ENCODE measurements around the gene MGRN1. TPM values are rescaled to one million over a fixed set of nuclear protein-coding genes. Genes with fewer than 3 reads are reported as not detected.

MGRN1 gene
- polyA plus RNA-seq, 4 donors, result 21.1 to 52.1 (median 25.6) TPM

DNA sequence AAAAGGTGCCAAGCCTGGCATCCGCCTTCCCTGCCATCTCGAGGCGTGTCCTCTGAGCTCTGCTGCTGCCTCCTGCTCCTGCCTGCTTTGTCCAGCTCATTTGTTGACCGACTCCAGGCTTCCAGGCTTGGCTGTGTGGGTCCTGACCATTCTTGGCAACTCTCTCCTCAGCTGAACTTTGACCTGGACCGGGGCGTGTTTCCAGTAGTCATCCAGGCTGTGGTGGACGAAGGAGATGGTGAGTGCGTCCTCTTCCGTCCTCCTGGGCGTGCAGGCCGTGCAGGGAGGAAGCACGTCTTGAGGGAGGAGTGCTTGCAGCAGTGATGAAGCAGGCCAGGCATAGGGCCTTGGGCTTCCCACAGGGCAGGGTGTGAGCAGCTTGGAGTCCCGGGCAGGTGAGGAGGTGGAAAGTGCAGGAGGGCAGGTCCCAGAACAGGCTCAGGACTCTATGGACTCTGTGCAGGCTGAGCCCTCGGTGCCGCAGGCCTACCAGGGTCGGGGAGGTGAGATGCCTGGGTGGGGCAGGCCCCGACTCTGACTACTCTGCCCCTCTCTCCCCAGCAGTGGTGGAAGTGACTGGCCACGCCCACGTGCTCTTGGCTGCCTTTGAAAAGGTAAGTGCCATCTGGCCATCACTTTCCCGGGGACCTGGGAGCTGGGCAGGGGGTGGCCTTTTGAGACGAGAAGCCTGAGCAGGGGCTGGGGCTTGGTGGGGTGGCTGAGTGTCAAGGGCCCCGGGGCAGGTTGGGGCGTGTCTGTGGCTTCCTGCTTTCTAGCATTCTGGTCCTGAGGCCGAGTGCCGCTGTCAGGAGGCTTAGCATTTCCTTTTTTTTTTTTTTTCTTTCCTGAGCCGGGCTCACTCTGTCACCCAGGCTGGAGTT is 40.2 kb downstream of the MGRN1 start:
- H3K27me3 ChIP-seq (ENCODE audit: control insufficient read depth in 3 of 3, insufficient read depth in 3 of 3, low read length in 3 of 3), result no peaks in the 10 kb centered on the region
- no peaks in the 10 kb centered on the region for H3K9me3 ChIP-seq (ENCODE audit: control insufficient read depth in 2 of 2, insufficient read depth in 1 of 2, low read depth in 1 of 2, low read length in 1 of 2)
- FAIRE-seq (no peak), DNase-seq (peak; percentile 65 to 94)
- peak overlapping the region; percentile 82 to 92 (median 91) for H3K27ac ChIP-seq (ENCODE audit: low read depth in 1 of 3, low read length in 2 of 3)
- 12 to 36% (median 21%) methylated on average over 25 to 26 of the region's 26 CpGs for WGBS, 3 donors
- H3K4me1 ChIP-seq (ENCODE audit: control insufficient read depth in 3 of 3, insufficient read depth in 2 of 3, low read depth in 1 of 3, low read length in 2 of 3), result peaks cover 9 to 66% (median 12%) of the 10 kb centered on the region in 3 donors
- H3K4me3 ChIP-seq (ENCODE audit: low read depth in 1 of 3, low read length in 3 of 3), result no peak overlapping the region
- peaks cover 11 to 98% (median 14%) of the 10 kb centered on the region in 3 donors for H3K36me3 ChIP-seq (ENCODE audit: control insufficient read depth in 3 of 3, insufficient read depth in 2 of 3, low read depth in 1 of 3, low read length in 3 of 3)

DNA sequence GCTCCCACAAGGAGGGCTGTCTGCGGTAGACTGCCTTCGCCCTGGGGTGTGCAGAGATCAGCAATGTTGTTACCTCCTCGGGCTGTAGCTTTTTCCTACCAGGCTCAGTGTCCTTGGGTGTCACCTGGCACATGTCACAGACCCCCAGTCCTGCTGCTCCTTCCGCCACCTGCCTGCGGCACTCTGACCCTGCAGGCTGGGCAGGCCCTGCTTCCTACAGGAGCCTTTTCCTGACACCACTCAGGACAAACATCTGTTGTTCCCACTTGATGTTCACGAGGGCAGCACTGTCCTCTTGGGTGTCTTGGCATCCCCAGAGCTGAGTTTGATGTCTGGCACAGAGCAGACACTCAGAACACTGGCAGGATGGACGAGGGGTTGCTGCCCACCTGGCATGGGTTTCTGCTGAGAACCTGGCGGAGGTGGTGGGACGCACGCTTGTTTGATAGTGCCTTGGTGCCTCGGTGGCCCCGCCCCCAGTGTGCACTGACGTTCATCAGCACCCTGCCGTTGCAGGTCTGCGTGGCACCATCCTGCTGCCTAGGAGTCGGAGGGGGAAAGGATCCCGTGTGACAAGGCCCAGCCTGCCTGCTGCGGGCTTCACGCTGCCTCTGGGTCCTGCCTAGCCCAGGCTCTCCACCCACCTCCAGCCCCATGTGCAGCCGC is 42.0 kb downstream of the MGRN1 start:
- Histone ChIP-seq H3K27ac (ENCODE audit: low read depth in 1 of 3, low read length in 2 of 3) (no peak overlapping the region), H3K36me3 (ENCODE audit: control insufficient read depth in 3 of 3, insufficient read depth in 2 of 3, low read depth in 1 of 3, low read length in 3 of 3) (peaks cover 9 to 98% (median 18%) of the 10 kb centered on the region in 3 donors)

GRCh38 chr16:4667203-4667963 is 42.8 kb downstream of the MGRN1 start:
- Histone ChIP-seq H3K36me3 (ENCODE audit: control insufficient read depth in 3 of 3, insufficient read depth in 2 of 3, low read depth in 1 of 3, low read length in 3 of 3) (peaks cover 10 to 97% (median 20%) of the 10 kb centered on the region in 3 donors), H3K27me3 (ENCODE audit: control insufficient read depth in 3 of 3, insufficient read depth in 3 of 3, low read length in 3 of 3) (no peaks in the 10 kb centered on the region), H3K27ac (ENCODE audit: low read depth in 1 of 3, low read length in 2 of 3) (no peak overlapping the region), H3K4me1 (ENCODE audit: control insufficient read depth in 3 of 3, insufficient read depth in 2 of 3, low read depth in 1 of 3, low read length in 2 of 3) (peaks cover 9 to 44% (median 12%) of the 10 kb centered on the region in 3 donors), H3K4me3 (ENCODE audit: low read depth in 1 of 3, low read length in 3 of 3) (no peak overlapping the region), H3K9me3 (ENCODE audit: control insufficient read depth in 2 of 2, insufficient read depth in 1 of 2, low read depth in 1 of 2, low read length in 1 of 2) (no peaks in the 10 kb centered on the region)
- DNase-seq, result no peak
- WGBS, 3 donors, result 91 to 93% (median 93%) methylated on average over 20 of the region's 20 CpGs
- no peak for FAIRE-seq

More for the DNA sequence above, 42.0 kb downstream of the MGRN1 start:
- no peak overlapping the region for H3K4me3 ChIP-seq (ENCODE audit: low read depth in 1 of 3, low read length in 3 of 3)
- FAIRE-seq, result no peak
- peaks cover 9 to 50% (median 12%) of the 10 kb centered on the region in 3 donors for H3K4me1 ChIP-seq (ENCODE audit: control insufficient read depth in 3 of 3, insufficient read depth in 2 of 3, low read depth in 1 of 3, low read length in 2 of 3)
- WGBS, 3 donors, result 87 to 92% (median 92%) methylated on average over 20 of the region's 20 CpGs
- no peaks in the 10 kb centered on the region for H3K9me3 ChIP-seq (ENCODE audit: control insufficient read depth in 2 of 2, insufficient read depth in 1 of 2, low read depth in 1 of 2, low read length in 1 of 2)
- DNase-seq, result no peak
- no peaks in the 10 kb centered on the region for H3K27me3 ChIP-seq (ENCODE audit: control insufficient read depth in 3 of 3, insufficient read depth in 3 of 3, low read length in 3 of 3)

GRCh38 chr16:4668313-4668960 is 43.8 kb downstream of the MGRN1 start:
- H3K27ac ChIP-seq (ENCODE audit: low read depth in 1 of 3, low read length in 2 of 3), result no peak overlapping the region
- DNase-seq, result no peak
- H3K27me3 ChIP-seq (ENCODE audit: control insufficient read depth in 3 of 3, insufficient read depth in 3 of 3, low read length in 3 of 3), result no peaks in the 10 kb centered on the region
- FAIRE-seq, result no peak
- peaks cover 11 to 98% (median 22%) of the 10 kb centered on the region in 3 donors for H3K36me3 ChIP-seq (ENCODE audit: control insufficient read depth in 3 of 3, insufficient read depth in 2 of 3, low read depth in 1 of 3, low read length in 3 of 3)
- H3K9me3 ChIP-seq (ENCODE audit: control insufficient read depth in 2 of 2, insufficient read depth in 1 of 2, low read depth in 1 of 2, low read length in 1 of 2), result no peaks in the 10 kb centered on the region
- no peak overlapping the region for H3K4me3 ChIP-seq (ENCODE audit: low read depth in 1 of 3, low read length in 3 of 3)
- peaks cover 8 to 34% (median 12%) of the 10 kb centered on the region in 3 donors for H3K4me1 ChIP-seq (ENCODE audit: control insufficient read depth in 3 of 3, insufficient read depth in 2 of 3, low read depth in 1 of 3, low read length in 2 of 3)
- WGBS, 3 donors, result 95 to 98% (median 96%) methylated on average over 10 of the region's 10 CpGs

- DNase-seq (no peak), FAIRE-seq (no peak)
Measured at GRCh38 chr16:4673387-4674046, 48.9 kb downstream of the MGRN1 start.

DNA sequence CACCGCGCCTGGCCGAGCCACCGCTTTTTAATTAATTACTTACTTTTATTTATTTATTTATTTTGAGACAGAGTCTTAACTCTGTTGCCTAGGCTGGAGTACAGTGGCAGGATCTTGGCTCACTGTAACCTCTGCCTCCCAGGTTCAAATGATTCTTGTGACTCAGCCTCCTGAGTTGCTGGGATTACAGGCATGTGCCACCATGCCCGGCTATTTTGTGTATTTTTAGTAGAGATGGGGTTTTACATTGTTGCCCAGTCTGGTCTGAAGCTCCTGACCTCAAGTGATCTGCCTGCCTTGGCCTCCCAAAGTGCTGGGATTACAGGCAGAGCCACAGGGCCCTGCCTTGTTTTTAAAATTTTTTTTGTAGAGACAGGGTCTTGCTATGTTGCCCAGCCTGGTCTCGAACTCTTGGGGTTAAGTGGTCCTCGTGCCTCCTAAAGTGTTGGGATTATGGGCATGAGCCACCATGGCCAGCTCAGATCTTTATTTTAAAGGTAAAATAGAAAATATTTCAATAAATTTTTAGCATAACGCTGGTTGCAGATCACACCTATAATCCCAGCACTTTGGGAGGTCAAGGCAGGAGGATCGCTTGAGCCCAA is 50.4 kb downstream of the MGRN1 start:
- no peak overlapping the region for H3K4me3 ChIP-seq (ENCODE audit: low read depth in 1 of 3, low read length in 3 of 3)
- no peaks in the 10 kb centered on the region for H3K9me3 ChIP-seq (ENCODE audit: control insufficient read depth in 2 of 2, insufficient read depth in 1 of 2, low read depth in 1 of 2, low read length in 1 of 2)
- 97 to 98% (median 98%) methylated on average over 9 of the region's 9 CpGs for WGBS, 3 donors
- H3K27ac ChIP-seq (ENCODE audit: low read depth in 1 of 3, low read length in 2 of 3), result no peak overlapping the region
- no peaks in the 10 kb centered on the region for H3K27me3 ChIP-seq (ENCODE audit: control insufficient read depth in 3 of 3, insufficient read depth in 3 of 3, low read length in 3 of 3)
- FAIRE-seq, result no peak
- peaks cover 2 to 95% (median 12%) of the 10 kb centered on the region in 3 donors for H3K36me3 ChIP-seq (ENCODE audit: control insufficient read depth in 3 of 3, insufficient read depth in 2 of 3, low read depth in 1 of 3, low read length in 3 of 3)
- H3K4me1 ChIP-seq (ENCODE audit: control insufficient read depth in 3 of 3, insufficient read depth in 2 of 3, low read depth in 1 of 3, low read length in 2 of 3), result peaks cover 0 to 46% (median 2%) of the 10 kb centered on the region in 3 donors
- no peak for DNase-seq

More at GRCh38 chr16:4673387-4674046, 48.9 kb downstream of the MGRN1 start:
- Histone ChIP-seq H3K4me3 (ENCODE audit: low read depth in 1 of 3, low read length in 3 of 3) (no peak overlapping the region), H3K27me3 (ENCODE audit: control insufficient read depth in 3 of 3, insufficient read depth in 3 of 3, low read length in 3 of 3) (no peaks in the 10 kb centered on the region), H3K9me3 (ENCODE audit: control insufficient read depth in 2 of 2, insufficient read depth in 1 of 2, low read depth in 1 of 2, low read length in 1 of 2) (no peaks in the 10 kb centered on the region), H3K4me1 (ENCODE audit: control insufficient read depth in 3 of 3, insufficient read depth in 2 of 3, low read depth in 1 of 3, low read length in 2 of 3) (peaks cover 0 to 32% (median 0%) of the 10 kb centered on the region in 3 donors), H3K27ac (ENCODE audit: low read depth in 1 of 3, low read length in 2 of 3) (no peak overlapping the region), H3K36me3 (ENCODE audit: control insufficient read depth in 3 of 3, insufficient read depth in 2 of 3, low read depth in 1 of 3, low read length in 3 of 3) (peaks cover 5 to 94% (median 15%) of the 10 kb centered on the region in 3 donors)
- 93 to 95% (median 95%) methylated on average over 27 to 33 of the region's 33 CpGs for WGBS, 3 donors
